Dermis microvascular lymphatic vessel endothelial cell (primary cell): ENCODE data around the gene HSF5. TPM values are rescaled to one million over a fixed set of nuclear protein-coding genes. Genes with fewer than 3 reads are reported as not detected.
"Not testable (repeated sequence)": the region's sequence is repeated elsewhere in the genome, so short reads cannot be mapped to it uniquely, and the experiment has no call there.

Experiments used
- DNase-seq, 2 donors: peaks; one replicate each; pipeline versions ENCODE4 v3.0.0 to v3.0.0-alpha.2; 2010; ENCODE audit warnings: low read depth in 2 of 2
- total RNA-seq: library from RNA; depleted of rRNA; stranded (reverse); fragments of >200 nt; gene quantifications from 2 replicates; pipeline ENCODE4 v1.2.1, GENCODE V29; 2014

The HSF5 gene
- total RNA-seq, 1 donor from 2014 or later, result not detected

GRCh38 chr17:58516644-58517377 lies 28.6 kb upstream of the HSF5 start:
- DNase-seq, result no peak

GRCh38 chr17:58515286-58515685 lies 27.1 kb upstream of the HSF5 start:
- DNase-seq, result no peak

GRCh38 chr17:58514770-58515157 lies 26.6 kb upstream of the HSF5 start:
- DNase-seq, result no peak

GRCh38 chr17:58513965-58514769 lies 26.0 kb upstream of the HSF5 start, which contains the start of gene MTMR4:
MTMR4 (minus strand) TSS chr17:58514638; CDS start chr17:58514407, 231 bp downstream.
- DNase-seq, result peak; percentile 45 to 85

- no peak for DNase-seq
Measured at GRCh38 chr17:58513267-58513964, 25.2 kb upstream of the HSF5 start.

- DNase-seq, result no peak
Measured at GRCh38 chr17:58510075-58510474, 21.9 kb upstream of the HSF5 start.

GRCh38 chr17:58508341-58509067 lies 20.3 kb upstream of the HSF5 start:
- no peak for DNase-seq

- DNase-seq, result no peak
Measured at GRCh38 chr17:58507123-58507634, 19.0 kb upstream of the HSF5 start.

GRCh38 chr17:58506354-58507080 lies 18.3 kb upstream of the HSF5 start:
- no peak for DNase-seq

GRCh38 chr17:58504826-58505351 lies 16.7 kb upstream of the HSF5 start:
- no peak for DNase-seq

- DNase-seq, result no peak
Measured at GRCh38 chr17:58503866-58504265, 15.7 kb upstream of the HSF5 start.

- DNase-seq, result not testable (repeated sequence)
Measured at GRCh38 chr17:58503134-58503533, 14.9 kb upstream of the HSF5 start.

GRCh38 chr17:58501451-58501850 lies 13.2 kb upstream of the HSF5 start:
- DNase-seq, result no peak

- DNase-seq, result no peak
Measured at GRCh38 chr17:58498177-58498828, 10.1 kb upstream of the HSF5 start.

- DNase-seq, result no peak
Measured at GRCh38 chr17:58493506-58493905, 5.3 kb upstream of the HSF5 start.

- DNase-seq, result no peak
Measured at GRCh38 chr17:58492238-58493121, 4.3 kb upstream of the HSF5 start.

- DNase-seq, result no peak
Measured at GRCh38 chr17:58491510-58492045, 3.4 kb upstream of the HSF5 start.

- no peak for DNase-seq
Measured at GRCh38 chr17:58488428-58488890, 251 bp upstream of the HSF5 start.
